Epidermal melanocyte (primary cell): ENCODE data around the gene PANX3.

Experiments used
- DNase-seq: peaks from one replicate; pipeline ENCODE4 v3.0.0; 2011; ENCODE audit warnings: low spot score; ENCODE audit not compliant: insufficient read length

The PANX3 gene

DNA sequence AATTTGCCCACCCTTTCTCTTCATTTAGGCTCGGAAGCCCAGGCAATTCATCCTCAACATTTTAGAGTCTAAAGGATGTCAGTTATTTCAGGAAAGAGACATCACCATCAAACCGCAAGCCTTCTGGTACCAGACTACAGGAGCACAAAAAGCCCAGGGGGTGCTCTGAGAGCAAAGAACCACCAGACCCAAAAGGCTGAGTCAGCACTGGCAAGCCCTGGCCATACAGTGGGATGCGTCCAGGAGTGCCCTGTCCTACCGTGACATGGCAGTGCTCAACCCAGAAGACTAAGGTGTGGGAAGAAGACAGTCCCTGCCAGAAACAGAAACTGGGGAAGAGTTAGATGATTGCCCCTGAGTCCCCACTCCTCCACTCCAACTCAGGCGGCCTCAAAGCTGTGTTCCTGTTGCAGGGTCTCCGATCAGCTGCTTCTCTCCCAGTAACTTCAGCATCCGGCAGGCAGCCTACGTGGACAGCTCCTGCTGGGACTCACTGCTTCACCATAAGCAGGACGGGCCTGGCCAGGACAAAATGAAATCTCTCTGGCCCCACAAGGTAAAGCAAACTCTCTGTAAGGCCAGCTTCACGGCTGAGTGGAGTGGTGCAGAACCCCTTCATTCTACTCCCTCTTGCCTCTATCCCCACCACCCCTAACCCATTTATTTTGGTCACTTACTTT lies 1.5 kb downstream of the PANX3 start:
- no peak for DNase-seq

DNA sequence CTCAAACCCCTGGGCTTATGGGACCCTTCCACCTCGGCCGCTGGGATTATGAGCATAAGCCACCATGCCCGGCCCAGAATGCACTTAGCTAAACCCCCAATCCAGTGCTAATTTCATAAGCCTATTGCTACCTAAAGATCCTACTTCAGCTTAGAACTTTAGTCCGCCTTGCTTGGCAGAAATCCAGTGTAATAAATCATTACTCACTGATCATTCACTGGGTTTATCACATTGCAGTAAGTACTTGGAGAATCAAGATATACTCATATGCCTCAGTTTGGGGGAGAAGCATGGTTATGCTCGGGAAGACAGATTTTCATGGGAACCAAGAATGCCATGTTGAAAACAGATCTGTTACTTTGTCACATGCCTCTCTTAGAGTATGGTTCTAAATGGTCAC lies 7.6 kb downstream of the PANX3 start:
- no peak for DNase-seq

DNA sequence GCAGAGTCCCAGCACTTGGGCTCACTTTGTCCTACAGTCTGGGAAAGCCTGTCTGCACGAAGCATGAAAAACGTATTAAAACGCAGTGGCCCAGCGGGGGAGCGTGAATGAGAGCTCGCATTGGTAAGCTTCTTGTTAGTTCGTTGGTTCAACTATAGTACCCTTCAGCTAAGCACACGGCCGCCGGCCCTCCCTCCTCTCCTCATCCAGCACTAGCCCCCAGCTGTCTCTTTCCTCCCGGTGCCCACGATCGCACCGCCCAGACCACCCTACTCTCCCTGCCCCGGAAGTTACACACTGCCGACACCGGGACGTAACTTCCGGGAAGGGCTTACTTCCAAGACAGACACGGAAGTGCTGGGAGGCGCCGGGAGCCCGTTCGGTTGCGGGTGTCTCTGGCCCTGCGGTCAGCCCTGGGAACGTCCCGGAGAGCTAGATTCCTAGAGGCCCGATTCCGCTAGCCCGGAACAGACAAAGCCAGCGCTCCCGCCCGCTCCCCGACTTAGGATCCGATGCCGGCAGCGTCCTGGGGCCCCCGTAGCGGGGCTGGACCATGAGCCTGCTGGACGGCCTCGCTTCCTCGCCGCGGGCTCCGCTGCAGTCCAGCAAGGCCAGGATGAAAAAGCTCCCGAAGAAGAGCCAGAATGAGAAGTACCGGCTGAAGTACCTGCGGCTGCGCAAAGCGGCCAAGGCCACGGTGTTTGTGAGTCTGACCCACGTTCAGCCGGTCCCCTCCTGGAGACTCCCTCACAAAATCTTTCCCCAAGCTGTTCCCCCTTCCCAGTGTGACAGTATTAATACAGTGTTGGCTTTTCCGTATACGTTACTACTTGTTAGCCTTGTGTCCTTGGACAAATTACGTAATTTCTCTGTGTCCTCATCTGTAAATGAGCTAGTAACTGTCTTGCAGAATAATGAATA lies 11.6 kb downstream of the PANX3 start, which contains the start of gene TBRG1:
TSS of gene TBRG1 (plus strand) at position 334 of the 921 bp plus-strand sequence. CDS start at position 554, 220 bp downstream.
- peak; percentile 85 for DNase-seq

DNA sequence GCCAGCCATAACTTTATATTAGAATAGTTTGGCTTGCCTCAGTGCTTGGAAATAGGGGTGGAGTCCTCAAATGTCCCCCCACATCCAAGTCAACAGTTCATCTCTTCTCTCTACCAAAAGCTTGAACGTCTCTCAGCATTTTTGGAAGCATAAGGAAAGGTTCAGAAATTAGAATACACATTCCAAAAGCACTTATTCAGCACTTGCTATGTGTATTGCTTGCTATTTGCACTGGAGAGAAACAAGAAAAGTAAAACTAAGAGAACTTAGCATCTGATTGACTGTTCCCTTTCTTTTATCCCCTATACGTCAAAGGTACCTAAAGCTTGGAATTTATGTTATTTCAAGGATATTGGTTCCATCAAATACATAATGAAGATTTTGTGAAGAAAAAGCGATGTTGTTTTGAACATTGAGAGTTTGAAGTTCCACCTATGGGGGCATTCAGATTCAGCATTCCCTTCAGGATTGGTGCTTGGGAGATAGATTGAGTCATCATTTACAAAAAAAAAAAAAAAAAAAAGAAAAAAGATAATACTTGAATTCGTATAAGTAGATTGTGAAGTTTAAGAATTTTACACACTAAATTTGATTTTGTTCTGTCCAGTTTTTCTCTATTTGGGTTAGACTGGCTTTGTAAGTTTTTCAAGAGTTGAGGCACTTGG lies 12.8 kb downstream of the PANX3 start:
- DNase-seq, result no peak

DNA sequence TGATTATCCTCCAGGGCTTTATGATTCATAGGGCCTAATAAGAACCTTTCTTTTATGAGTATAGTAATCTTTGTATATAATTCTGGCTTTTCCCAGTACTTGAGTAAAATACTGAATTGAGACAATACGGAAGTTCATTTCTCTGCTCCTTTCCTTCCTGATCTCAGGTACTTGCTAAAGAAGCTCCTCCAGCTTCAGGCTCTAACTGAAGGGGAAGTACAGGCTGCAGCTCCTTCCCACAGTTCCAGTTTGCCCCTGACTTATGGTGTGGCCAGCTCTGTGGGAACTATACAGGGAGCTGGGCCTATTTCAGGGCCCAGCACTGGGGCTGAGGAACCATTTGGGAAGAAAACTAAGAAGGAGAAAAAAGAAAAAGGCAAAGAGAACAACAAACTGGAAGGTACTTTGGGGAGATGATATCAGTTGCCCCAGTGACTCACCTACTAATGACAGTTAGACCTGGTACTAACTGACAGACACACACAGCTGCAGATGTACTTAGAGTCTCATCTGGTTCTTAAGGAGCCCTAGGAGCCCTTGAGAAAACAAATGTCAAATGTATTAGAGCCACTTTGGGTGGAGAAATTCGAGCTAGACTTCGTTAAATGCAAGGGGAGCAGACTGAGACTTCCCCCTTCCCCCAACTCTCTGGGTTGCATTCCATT lies 14.4 kb downstream of the PANX3 start:
- no peak for DNase-seq

DNA sequence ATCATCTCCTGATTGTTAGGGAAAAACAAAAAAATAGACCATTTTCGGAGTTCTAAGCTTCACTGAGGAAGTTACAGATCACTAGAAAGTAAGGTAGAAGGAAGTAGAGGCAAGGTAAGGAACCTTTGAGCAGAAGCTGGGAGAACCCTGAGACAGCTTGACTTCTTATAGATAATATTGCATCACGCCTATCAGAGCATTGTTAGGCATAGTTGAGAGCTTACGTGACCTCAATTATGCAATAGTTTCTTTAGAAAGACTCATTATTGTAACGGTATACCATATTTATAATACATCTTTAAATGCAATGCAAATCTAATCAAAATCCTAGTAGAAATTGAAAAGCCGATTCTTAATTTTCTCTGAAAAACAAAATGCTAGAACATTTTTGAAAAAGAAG lies 16.3 kb downstream of the PANX3 start:
- DNase-seq, result no peak

DNA sequence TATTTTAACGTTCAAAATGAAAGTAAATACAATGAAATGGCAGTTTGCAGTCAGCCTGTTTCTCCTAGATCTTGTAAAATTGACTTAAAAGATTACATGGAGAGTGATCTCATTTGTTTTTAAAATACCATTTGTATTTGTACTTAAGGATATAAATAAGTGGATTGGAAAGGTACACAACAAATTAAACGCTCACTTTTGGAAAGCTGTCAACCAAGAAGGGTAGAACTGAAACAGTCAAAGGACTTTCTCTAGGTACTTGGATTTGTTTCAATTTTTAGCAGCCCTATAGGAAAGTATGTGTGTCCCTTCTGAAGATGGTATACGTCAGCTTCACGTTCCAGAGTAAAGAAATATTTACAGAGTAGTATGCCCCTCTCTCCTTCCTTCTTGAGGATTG lies 18.7 kb downstream of the PANX3 start:
- DNase-seq, result no peak

DNA sequence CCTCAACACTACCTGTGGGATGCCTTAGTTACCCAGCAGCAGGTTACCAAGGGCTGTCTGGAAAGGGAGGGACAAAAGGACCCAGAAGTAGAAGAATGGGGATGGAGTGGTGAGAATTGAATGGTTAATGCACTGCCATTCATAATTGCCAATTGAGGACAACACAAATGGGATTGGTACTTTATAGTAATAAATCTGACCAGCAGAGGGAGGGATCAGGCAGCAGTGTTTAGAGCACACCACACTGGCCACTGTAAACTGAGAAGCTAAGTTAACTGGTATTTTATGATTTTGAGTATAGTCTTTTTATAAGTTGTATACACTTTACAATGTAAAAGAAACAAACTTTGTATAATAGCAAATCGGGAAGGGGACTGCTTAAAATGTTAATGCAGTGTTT lies 22.1 kb downstream of the PANX3 start:
- no peak for DNase-seq

DNA sequence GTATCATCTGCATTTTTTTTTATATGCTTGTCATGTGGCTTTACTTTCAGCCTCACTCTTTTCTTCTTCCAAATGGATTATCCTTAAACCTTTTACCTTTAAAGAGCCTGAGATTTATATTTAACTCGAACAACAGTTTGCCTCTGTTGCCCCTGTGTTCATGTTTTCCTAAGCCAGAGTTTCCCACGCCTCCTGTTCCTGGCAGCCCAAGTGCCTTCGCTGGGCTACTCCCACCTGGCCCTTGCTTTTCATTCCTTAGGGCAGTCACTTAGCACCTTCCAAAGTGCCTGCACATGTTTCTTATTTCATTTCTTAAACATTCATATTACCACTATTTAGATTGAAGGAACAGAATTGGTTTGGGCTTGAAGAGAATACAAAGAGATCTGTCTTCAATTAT lies 24.7 kb downstream of the PANX3 start:
- DNase-seq, result no peak

DNA sequence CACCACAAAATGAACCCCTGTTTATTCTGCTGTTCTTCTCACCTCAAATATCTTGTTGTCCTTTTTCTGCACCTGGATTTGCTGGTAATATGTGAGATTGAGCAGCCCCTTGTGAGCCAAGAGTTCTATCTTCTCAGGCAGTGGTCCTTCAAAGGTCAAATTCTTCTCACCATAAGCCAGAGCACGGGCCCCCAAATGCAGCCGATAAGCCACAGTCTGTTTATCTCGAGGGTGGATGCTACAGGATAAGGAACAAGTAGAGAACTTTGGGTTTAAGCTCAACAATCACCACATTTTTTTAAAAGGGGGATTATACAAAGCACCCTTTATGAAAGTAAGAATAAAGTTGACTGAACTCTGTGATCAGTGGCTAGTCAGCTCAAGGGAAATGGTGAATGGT lies 27.3 kb downstream of the PANX3 start:
- DNase-seq, result no peak

DNA sequence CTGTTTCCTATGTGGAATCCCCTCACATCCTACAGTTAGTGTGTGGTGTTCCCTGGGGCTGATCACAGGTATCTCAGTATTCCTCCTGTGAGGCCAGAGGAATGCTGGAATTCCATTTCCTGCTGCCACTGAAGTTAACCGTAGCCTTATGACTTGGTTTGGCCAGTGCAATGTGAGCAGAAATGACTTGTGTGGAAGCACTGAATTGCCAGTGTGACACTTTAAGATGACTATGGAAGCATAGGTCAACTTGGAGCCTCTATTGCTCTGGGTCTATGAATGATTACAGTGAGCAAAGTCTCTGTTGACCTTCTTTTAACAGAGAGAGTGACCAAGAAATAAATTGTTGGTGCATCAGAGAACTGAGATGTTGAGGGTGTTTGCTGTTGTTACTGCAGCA lies 28.0 kb downstream of the PANX3 start:
- no peak for DNase-seq

DNA sequence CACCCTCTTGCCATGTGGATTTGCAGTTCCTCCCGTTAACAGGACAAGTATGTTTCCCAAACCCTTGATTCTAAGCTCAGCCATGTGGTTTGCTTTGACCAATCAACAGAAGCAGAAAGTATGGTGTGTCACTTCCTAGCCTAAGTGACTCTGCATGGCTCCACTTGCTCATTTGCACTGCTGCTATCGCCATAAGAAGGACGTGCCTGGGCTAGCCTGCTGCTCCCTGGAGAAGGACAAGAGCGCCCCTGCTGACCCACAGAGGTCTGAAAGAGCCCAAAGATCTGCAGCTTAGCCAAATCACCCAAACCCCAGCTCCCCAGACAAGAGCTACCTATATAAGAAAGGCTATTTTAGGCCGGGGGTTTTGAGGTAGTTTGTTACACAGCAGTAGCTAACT lies 29.4 kb downstream of the PANX3 start:
- no peak for DNase-seq

DNA sequence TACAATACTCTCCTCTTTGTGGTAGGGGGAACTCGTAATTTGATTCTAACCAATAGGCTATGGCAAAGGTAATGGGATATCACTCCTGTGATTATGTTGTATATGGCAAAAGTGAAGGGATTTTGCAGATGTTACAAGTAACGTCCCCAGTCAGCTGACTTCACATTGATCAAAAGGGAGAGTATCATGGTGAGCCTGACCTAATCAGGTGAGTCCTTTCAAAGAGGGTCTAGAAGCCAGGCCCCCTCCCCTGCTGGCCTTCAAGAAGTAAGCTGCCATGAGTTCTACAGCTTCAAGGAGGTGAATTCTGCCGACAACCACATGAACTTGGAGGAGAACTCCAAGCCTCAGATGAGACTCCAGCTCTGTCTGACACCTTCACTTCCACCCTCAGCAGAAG lies 31.4 kb downstream of the PANX3 start:
- DNase-seq, result no peak

DNA sequence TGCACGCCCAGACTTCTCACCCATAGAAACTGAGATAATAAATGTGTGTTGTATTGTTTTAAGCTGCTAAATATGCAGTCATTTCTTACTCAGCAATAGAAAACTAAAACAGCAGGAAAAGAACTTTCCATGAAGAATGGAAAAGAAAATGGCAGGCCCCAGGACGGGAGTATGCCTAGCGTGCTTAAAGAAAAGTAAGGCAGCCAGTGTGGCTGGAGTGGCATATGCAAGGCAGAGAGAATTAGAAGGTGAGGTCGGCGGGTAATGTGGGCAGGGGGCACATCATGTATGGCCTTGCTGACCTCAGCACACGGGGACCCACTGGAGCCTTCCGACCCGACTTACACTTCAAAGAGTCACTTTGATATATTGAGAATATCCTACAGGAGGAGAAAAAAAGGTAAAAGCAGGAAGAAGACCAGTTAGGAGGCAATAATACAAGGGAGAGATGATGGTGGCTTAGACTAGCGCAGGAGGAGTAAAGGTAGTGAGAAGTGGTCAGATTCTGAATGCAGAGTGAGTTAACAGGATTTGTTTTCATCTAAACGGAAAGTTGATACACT lies 31.9 kb downstream of the PANX3 start:
- DNase-seq, result no peak

DNA sequence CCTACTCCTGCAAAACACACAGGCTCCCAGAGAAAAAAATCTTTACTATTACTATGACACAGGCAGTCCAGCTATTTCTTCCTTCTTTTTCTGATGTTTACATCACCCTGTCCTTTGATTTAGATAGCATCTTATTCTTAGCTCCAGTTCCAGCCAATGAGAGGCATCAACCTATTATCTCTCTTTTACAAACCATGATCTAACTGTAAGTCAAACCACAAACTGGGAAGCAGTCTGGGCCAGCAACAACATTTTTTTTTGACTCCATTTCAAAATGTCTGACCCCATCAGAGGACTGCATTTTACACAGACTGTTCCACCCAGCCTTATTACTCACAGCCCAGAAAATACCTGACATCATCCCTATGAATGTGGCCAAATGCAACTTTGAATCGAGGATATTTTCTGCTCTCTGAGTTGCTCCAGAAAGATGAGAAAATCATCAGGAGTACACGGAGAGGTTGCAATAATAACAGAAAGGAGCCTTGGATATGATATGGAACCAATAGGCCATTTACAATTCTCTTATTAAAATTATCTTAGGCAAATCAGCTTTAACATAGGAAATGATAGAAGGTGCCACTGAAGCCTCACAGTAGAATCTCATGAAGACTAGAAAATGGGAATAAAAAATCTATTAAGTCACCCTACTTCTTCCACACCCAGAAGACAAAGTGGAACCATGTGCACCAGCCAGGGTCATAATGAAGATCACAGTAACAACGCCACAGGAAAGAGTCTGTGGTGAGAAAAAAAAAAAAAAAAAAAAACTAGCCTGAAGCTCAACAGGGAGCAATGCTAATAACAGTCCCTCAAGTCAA lies 32.6 kb downstream of the PANX3 start:
- no peak for DNase-seq

DNA sequence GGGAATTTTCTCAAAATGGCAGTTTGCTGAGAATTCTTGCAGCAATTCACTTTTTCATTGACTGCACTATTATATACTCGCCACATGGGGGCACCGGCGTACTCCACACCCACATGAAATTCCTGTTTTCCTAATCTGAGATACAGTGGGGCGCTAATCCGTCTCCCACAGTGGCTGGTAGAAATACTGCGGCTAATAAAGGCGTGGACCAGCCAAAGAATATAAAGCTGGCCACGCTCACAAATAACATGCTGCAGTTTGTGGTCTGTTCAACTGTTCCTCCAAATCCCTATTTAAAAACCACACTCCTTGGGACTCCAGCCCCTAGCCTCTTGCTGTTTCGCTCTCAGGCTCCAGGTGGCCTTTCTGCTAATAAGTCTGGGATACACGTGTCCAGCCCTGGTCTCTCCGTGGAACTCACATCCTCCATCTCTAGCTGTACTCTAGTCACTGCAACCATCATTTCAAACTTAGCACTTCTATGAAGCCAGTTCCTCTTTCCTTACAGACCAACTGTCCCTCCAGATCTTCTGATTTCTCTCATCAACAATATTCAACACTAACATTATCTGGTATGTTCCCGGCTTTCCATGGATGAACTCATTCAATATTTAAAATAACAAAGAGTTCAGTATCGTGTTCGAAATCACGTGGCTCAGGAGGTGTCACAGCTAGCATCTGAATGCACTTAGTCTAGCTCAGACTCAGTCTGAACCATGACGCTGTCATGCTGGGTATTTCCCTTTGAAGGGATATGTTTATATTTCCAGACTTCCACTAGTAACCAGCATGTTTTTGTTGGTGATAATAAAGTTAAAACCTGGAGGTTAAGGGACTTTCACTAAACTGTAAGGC lies 33.4 kb downstream of the PANX3 start:
- DNase-seq, result peak; percentile 43

DNA sequence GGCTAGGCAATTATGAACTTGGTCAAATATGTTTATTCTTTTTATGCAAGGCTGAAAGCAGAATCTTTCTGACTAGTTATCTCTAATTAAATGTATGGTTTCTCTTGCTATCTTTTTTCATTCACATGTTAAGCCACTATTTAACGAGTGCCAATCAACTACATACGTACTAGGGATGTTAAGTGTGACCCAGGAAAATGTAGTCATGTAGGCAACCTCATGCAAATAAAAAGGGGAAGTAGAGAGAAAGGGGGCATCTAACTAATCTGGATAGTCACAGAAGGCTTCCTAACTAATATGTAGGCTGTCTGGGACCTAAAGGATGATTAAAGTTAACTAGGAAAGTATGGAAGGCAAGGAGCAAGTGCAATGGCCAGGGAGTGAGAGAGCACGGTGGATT lies 34.9 kb downstream of the PANX3 start:
- no peak for DNase-seq

DNA sequence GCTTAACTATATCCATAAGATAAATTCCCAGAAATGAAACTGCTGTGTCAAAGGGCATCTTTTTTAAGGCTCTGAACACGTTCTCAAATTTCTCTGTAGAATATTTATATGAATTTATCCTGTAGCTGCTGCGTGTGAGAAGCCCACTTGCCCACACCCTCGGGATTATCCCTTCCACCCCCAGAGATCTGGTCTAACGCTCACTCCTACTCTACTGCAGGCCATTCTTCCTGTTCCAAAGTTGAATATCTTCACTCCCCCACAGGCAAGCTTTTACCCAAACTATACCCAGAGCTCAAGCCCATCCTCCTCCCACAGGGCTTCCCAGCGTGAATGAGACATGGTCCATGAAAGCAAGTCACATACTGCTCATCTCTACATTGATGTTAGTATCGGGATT lies 37.4 kb downstream of the PANX3 start:
- DNase-seq, result no peak

DNA sequence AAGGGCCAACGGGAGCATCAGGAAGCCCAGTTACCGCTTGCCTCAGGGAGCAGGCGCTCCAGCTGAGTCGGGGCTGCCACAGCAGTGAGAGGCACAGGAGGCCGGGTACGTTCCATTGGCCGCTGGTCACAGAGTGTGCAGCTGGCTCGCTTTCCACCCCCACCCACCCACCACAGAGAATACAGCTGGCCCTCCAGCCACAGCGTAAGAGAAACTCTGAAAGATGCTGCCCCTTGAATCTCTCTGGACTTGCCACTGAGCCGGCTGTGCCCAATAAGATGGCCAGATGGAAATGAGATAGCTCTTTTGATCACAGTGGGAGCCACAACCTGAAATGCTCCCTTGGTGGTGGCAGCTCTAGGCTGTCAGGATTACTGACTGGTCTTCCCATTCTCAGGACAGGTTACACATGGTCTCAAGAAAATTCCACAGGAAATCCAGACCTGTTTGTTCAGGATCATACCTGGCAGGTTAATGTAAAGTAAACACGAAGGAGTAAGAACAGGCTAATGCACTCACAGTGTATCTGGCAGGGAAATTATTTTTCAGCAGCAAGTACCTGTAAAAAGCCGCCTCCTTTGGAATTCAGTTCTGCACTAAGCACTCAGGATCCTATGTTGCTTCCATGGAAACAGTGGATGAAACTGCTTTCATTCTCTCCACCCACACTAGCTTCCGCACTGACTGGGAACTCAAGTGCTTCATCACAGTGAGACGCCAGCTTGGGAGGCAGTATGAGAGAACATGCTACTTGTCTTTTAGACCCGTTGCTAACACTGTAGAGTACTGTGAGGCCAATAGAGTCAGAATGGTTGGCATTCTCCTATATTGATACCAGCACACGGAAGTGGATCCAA lies 45.8 kb downstream of the PANX3 start:
- DNase-seq, result no peak
